OCI-LY3 (cell line): Measurements from ENCODE around the gene ERF.

Experiments used
- EZH2phosphoT487 ChIP-seq: fragments of 200-600 bp; shearing (Covaris generic); IDR thresholded peaks from 2 replicates; pipeline ENCODE4 v1.6.1; 2018; ENCODE audit warnings: antibody characterized with exemption, mixed run types, low read depth
- TF ChIP-seq, protein P1 (sequence below): fragments of 200-600, 300-600 bp; sonication (generic); IDR thresholded peaks from 2 replicates; pipeline ENCODE4 v1.5.1; 2014; ENCODE audit warnings: antibody characterized with exemption, low read length, low read depth

DNA sequence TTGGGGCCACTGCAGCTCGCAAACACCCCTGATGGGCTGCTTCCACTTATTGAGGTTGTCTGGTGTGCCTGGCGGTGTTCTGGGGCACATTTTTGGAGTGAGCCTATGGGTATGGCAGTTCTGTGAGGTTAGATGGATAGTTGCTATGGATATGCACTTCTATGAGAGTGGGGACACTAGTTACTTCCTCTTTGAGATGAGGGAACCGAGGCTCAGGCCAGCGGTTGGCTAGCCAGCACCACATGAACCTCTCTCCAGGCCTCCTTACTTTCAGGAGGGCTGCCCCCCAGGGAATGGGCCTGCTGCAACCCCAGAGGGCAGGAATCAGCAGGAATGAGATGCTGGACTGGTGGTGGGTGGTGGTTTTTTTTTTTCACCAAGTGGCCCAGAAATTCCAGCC is 33.5 kb upstream of the ERF start:
- TF ChIP-seq, protein P1, sequence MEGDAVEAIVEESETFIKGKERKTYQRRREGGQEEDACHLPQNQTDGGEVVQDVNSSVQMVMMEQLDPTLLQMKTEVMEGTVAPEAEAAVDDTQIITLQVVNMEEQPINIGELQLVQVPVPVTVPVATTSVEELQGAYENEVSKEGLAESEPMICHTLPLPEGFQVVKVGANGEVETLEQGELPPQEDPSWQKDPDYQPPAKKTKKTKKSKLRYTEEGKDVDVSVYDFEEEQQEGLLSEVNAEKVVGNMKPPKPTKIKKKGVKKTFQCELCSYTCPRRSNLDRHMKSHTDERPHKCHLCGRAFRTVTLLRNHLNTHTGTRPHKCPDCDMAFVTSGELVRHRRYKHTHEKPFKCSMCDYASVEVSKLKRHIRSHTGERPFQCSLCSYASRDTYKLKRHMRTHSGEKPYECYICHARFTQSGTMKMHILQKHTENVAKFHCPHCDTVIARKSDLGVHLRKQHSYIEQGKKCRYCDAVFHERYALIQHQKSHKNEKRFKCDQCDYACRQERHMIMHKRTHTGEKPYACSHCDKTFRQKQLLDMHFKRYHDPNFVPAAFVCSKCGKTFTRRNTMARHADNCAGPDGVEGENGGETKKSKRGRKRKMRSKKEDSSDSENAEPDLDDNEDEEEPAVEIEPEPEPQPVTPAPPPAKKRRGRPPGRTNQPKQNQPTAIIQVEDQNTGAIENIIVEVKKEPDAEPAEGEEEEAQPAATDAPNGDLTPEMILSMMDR, result no peak
- no peak for TF ChIP-seq EZH2phosphoT487
